ENCODE results near the gene PHEX.

DNA sequence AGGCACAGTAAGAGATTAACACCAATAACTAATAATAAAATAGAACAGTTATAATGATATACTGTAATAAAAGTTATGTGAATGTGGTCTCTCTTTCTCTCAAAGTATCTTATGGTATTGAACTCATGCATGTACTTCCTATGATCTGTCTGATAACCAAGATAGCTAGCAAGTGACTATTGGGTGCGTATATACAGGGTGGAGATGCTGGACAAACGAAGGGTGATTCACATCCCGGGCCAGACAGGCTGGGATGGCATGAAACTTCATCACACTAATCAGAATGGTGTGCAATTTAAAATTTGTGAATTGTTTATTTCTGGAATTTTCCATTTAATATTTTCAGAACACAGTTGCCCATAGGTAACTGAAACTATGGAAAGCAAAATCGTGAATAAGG, 96.8 kb downstream of the PHEX start:
- TF ChIP-seq, protein P1, sequence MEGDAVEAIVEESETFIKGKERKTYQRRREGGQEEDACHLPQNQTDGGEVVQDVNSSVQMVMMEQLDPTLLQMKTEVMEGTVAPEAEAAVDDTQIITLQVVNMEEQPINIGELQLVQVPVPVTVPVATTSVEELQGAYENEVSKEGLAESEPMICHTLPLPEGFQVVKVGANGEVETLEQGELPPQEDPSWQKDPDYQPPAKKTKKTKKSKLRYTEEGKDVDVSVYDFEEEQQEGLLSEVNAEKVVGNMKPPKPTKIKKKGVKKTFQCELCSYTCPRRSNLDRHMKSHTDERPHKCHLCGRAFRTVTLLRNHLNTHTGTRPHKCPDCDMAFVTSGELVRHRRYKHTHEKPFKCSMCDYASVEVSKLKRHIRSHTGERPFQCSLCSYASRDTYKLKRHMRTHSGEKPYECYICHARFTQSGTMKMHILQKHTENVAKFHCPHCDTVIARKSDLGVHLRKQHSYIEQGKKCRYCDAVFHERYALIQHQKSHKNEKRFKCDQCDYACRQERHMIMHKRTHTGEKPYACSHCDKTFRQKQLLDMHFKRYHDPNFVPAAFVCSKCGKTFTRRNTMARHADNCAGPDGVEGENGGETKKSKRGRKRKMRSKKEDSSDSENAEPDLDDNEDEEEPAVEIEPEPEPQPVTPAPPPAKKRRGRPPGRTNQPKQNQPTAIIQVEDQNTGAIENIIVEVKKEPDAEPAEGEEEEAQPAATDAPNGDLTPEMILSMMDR (IDR thresholded peaks at IDR 0.05), result no peak
- no peak for TF ChIP-seq POLR2A (IDR thresholded peaks at IDR 0.05)

Data from body of pancreas (tissue), 4 donors.